ENCODE results near the gene ANKRD9.

ANKRD9 gene

GRCh38 chr14:102508774-102509745, 516 bp downstream of the ANKRD9 start:
- H3K23ac ChIP-seq (ENCODE audit: low read length): peak overlapping the region; percentile 80
- H3K79me1 ChIP-seq (ENCODE audit: low read length): peaks cover 2% of the 10 kb centered on the region
- no peaks in the 10 kb centered on the region for H3K36me3 ChIP-seq (ENCODE audit: control insufficient read depth, insufficient read depth, low read length)
- no peaks in the 10 kb centered on the region for H3K27me3 ChIP-seq (ENCODE audit: insufficient read depth, low read length, poor library complexity)
- H3K4me3 ChIP-seq (ENCODE audit: low read length): peak overlapping the region; percentile 57
- H3K9ac ChIP-seq (ENCODE audit: low read length): peak overlapping the region; percentile 89
- WGBS (ENCODE audit: extremely low coverage, insufficient coverage, low lambda C conversion rate): no CpG with 5 or more reads among the region's 110 CpGs
- peak; percentile 33 for DNase-seq
- no peak overlapping the region for H2BK15ac ChIP-seq (replicated peaks; ENCODE audit: low read depth)
- peaks cover 2% of the 10 kb centered on the region for H3K4me1 ChIP-seq (ENCODE audit: control insufficient read depth, low read depth, low read length)
- no peak overlapping the region for H3K27ac ChIP-seq (ENCODE audit: low read depth, low read length)
- no peak overlapping the region for H2BK120ac ChIP-seq (ENCODE audit: low read depth, low read length)
- H3K4ac ChIP-seq (ENCODE audit: low read depth, low read length): no peak overlapping the region
- no peak overlapping the region for H4K8ac ChIP-seq (ENCODE audit: low read depth, low read length)
- no peak overlapping the region for H4K5ac ChIP-seq (ENCODE audit: low read length)
- no peak overlapping the region for H2AK5ac ChIP-seq (ENCODE audit: low read length)
- H3K4me2 ChIP-seq (ENCODE audit: low read length): peak overlapping the region; percentile 86
- peak overlapping the region; percentile 28 for H3K18ac ChIP-seq (ENCODE audit: low read length)
- H3K56ac ChIP-seq (ENCODE audit: low read length): peak overlapping the region; percentile 90
- no peak overlapping the region for H2BK5ac ChIP-seq (ENCODE audit: low read length)
- no peaks in the 10 kb centered on the region for H3K79me2 ChIP-seq (ENCODE audit: control insufficient read depth, insufficient read depth, low read length)

GRCh38 chr14:102508410-102508773, 1.2 kb downstream of the ANKRD9 start:
- H3K4me3 ChIP-seq (ENCODE audit: low read length): no peak overlapping the region
- H3K4ac ChIP-seq (ENCODE audit: low read depth, low read length): no peak overlapping the region
- H3K4me1 ChIP-seq (ENCODE audit: control insufficient read depth, low read depth, low read length): peaks cover 2% of the 10 kb centered on the region
- peak overlapping the region; percentile 89 for H3K9ac ChIP-seq (ENCODE audit: low read length)
- H3K36me3 ChIP-seq (ENCODE audit: control insufficient read depth, insufficient read depth, low read length): no peaks in the 10 kb centered on the region
- no peak overlapping the region for H3K27ac ChIP-seq (ENCODE audit: low read depth, low read length)
- peak overlapping the region; percentile 90 for H3K56ac ChIP-seq (ENCODE audit: low read length)
- no peak overlapping the region for H3K23ac ChIP-seq (ENCODE audit: low read length)
- H2AK5ac ChIP-seq (ENCODE audit: low read length): no peak overlapping the region
- no peak for DNase-seq
- no peak overlapping the region for H4K5ac ChIP-seq (ENCODE audit: low read length)
- H3K79me2 ChIP-seq (ENCODE audit: control insufficient read depth, insufficient read depth, low read length): no peaks in the 10 kb centered on the region
- H4K8ac ChIP-seq (ENCODE audit: low read depth, low read length): no peak overlapping the region
- H3K27me3 ChIP-seq (ENCODE audit: insufficient read depth, low read length, poor library complexity): no peaks in the 10 kb centered on the region
- H2BK5ac ChIP-seq (ENCODE audit: low read length): no peak overlapping the region
- no peak overlapping the region for H3K18ac ChIP-seq (ENCODE audit: low read length)
- WGBS (ENCODE audit: extremely low coverage, insufficient coverage, low lambda C conversion rate): no CpG with 5 or more reads among the region's 14 CpGs
- H3K4me2 ChIP-seq (ENCODE audit: low read length): peak overlapping the region; percentile 86
- H3K79me1 ChIP-seq (ENCODE audit: low read length): peaks cover 2% of the 10 kb centered on the region
- H2BK120ac ChIP-seq (ENCODE audit: low read depth, low read length): no peak overlapping the region
- H2BK15ac ChIP-seq (replicated peaks; ENCODE audit: low read depth): no peak overlapping the region

GRCh38 chr14:102507857-102508312, 1.7 kb downstream of the ANKRD9 start:
- H3K79me2 ChIP-seq (ENCODE audit: control insufficient read depth, insufficient read depth, low read length): no peaks in the 10 kb centered on the region
- H3K27me3 ChIP-seq (ENCODE audit: insufficient read depth, low read length, poor library complexity): no peaks in the 10 kb centered on the region
- H3K4me1 ChIP-seq (ENCODE audit: control insufficient read depth, low read depth, low read length): peaks cover 2% of the 10 kb centered on the region
- WGBS (ENCODE audit: extremely low coverage, insufficient coverage, low lambda C conversion rate): no CpG with 5 or more reads among the region's 21 CpGs
- no peaks in the 10 kb centered on the region for H3K36me3 ChIP-seq (ENCODE audit: control insufficient read depth, insufficient read depth, low read length)
- peaks cover 2% of the 10 kb centered on the region for H3K79me1 ChIP-seq (ENCODE audit: low read length)
- no peak overlapping the region for H3K56ac ChIP-seq (ENCODE audit: low read length)
- H2BK5ac ChIP-seq (ENCODE audit: low read length): no peak overlapping the region
- H3K4me3 ChIP-seq (ENCODE audit: low read length): no peak overlapping the region
- H3K23ac ChIP-seq (ENCODE audit: low read length): no peak overlapping the region
- DNase-seq: no peak
- no peak overlapping the region for H4K5ac ChIP-seq (ENCODE audit: low read length)
- no peak overlapping the region for H4K8ac ChIP-seq (ENCODE audit: low read depth, low read length)
- no peak overlapping the region for H3K18ac ChIP-seq (ENCODE audit: low read length)
- H2AK5ac ChIP-seq (ENCODE audit: low read length): no peak overlapping the region
- H3K27ac ChIP-seq (ENCODE audit: low read depth, low read length): no peak overlapping the region
- H2BK120ac ChIP-seq (ENCODE audit: low read depth, low read length): no peak overlapping the region
- no peak overlapping the region for H3K4ac ChIP-seq (ENCODE audit: low read depth, low read length)
- no peak overlapping the region for H3K4me2 ChIP-seq (ENCODE audit: low read length)
- no peak overlapping the region for H3K9ac ChIP-seq (ENCODE audit: low read length)
- no peak overlapping the region for H2BK15ac ChIP-seq (replicated peaks; ENCODE audit: low read depth)

GRCh38 chr14:102507081-102507856, 2.3 kb downstream of the ANKRD9 start:
- H2BK15ac ChIP-seq (replicated peaks; ENCODE audit: low read depth): no peak overlapping the region
- no peak overlapping the region for H3K18ac ChIP-seq (ENCODE audit: low read length)
- H2BK120ac ChIP-seq (ENCODE audit: low read depth, low read length): no peak overlapping the region
- no peak overlapping the region for H3K4me3 ChIP-seq (ENCODE audit: low read length)
- H2AK5ac ChIP-seq (ENCODE audit: low read length): no peak overlapping the region
- WGBS (ENCODE audit: extremely low coverage, insufficient coverage, low lambda C conversion rate): no CpG with 5 or more reads among the region's 115 CpGs
- no peak overlapping the region for H4K5ac ChIP-seq (ENCODE audit: low read length)
- no peaks in the 10 kb centered on the region for H3K79me2 ChIP-seq (ENCODE audit: control insufficient read depth, insufficient read depth, low read length)
- no peaks in the 10 kb centered on the region for H3K27me3 ChIP-seq (ENCODE audit: insufficient read depth, low read length, poor library complexity)
- peaks cover 2% of the 10 kb centered on the region for H3K4me1 ChIP-seq (ENCODE audit: control insufficient read depth, low read depth, low read length)
- DNase-seq: no peak
- no peak overlapping the region for H4K8ac ChIP-seq (ENCODE audit: low read depth, low read length)
- H3K4ac ChIP-seq (ENCODE audit: low read depth, low read length): no peak overlapping the region
- H3K23ac ChIP-seq (ENCODE audit: low read length): no peak overlapping the region
- H3K27ac ChIP-seq (ENCODE audit: low read depth, low read length): no peak overlapping the region
- no peak overlapping the region for H3K4me2 ChIP-seq (ENCODE audit: low read length)
- no peak overlapping the region for H2BK5ac ChIP-seq (ENCODE audit: low read length)
- H3K9ac ChIP-seq (ENCODE audit: low read length): no peak overlapping the region
- H3K36me3 ChIP-seq (ENCODE audit: control insufficient read depth, insufficient read depth, low read length): no peaks in the 10 kb centered on the region
- peaks cover 2% of the 10 kb centered on the region for H3K79me1 ChIP-seq (ENCODE audit: low read length)
- H3K56ac ChIP-seq (ENCODE audit: low read length): no peak overlapping the region

- no peaks in the 10 kb centered on the region for H3K27me3 ChIP-seq (ENCODE audit: insufficient read depth, low read length, poor library complexity)
- WGBS (ENCODE audit: extremely low coverage, insufficient coverage, low lambda C conversion rate): no CpG with 5 or more reads among the region's 11 CpGs
- no peak overlapping the region for H3K27ac ChIP-seq (ENCODE audit: low read depth, low read length)
- no peaks in the 10 kb centered on the region for H3K79me2 ChIP-seq (ENCODE audit: control insufficient read depth, insufficient read depth, low read length)
- H2BK15ac ChIP-seq (replicated peaks; ENCODE audit: low read depth): no peak overlapping the region
- H2AK5ac ChIP-seq (ENCODE audit: low read length): no peak overlapping the region
- H4K5ac ChIP-seq (ENCODE audit: low read length): no peak overlapping the region
- H3K4me1 ChIP-seq (ENCODE audit: control insufficient read depth, low read depth, low read length): peaks cover 2% of the 10 kb centered on the region
- no peak overlapping the region for H4K8ac ChIP-seq (ENCODE audit: low read depth, low read length)
- no peak overlapping the region for H3K4me3 ChIP-seq (ENCODE audit: low read length)
- DNase-seq: no peak
- no peak overlapping the region for H3K18ac ChIP-seq (ENCODE audit: low read length)
- H3K56ac ChIP-seq (ENCODE audit: low read length): no peak overlapping the region
- H2BK5ac ChIP-seq (ENCODE audit: low read length): no peak overlapping the region
- H3K36me3 ChIP-seq (ENCODE audit: control insufficient read depth, insufficient read depth, low read length): no peaks in the 10 kb centered on the region
- H3K4me2 ChIP-seq (ENCODE audit: low read length): no peak overlapping the region
- H3K23ac ChIP-seq (ENCODE audit: low read length): no peak overlapping the region
- H3K79me1 ChIP-seq (ENCODE audit: low read length): peaks cover 2% of the 10 kb centered on the region
- H3K4ac ChIP-seq (ENCODE audit: low read depth, low read length): no peak overlapping the region
- H3K9ac ChIP-seq (ENCODE audit: low read length): no peak overlapping the region
- no peak overlapping the region for H2BK120ac ChIP-seq (ENCODE audit: low read depth, low read length)
These were observed 3.0 kb downstream of the ANKRD9 start for GRCh38 chr14:102506626-102506925.

Measured in mesendoderm (in vitro differentiated cells).